HUDEP-2 (cell line): ENCODE measurements around the gene HTR3A.

Experiments used
- DNase-seq, 76 experiments: peaks; one replicate each; lab custom pipeline; 2025; ENCODE audit not compliant: unreplicated experiment in 76 of 76; lab: John Stamatoyannopoulos, UW

HTR3A gene

GRCh38 chr11:113977701-113978100 lies 2.8 kb downstream of the HTR3A start:
- DNase-seq: no peak

DNA sequence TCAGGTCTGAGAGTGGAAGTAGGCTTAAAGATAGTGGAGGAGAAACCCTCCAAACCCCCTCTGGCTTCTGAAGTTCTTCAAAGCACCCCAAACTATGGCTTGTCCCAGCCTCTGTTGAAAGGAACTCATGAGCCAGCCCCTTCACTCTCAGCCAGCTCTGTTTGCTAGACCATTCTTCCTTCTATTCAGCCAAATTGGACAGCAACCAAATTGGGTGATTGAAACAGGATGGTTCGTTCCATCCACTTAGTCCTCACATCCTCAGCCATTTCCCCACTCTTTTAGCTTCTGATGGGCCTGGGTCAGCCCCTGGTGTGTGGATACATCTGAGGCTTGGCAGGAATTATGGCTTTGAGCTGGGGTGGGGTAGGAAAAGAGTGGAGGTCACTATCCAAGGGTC lies 4.5 kb downstream of the HTR3A start:
- DNase-seq: no peak

DNA sequence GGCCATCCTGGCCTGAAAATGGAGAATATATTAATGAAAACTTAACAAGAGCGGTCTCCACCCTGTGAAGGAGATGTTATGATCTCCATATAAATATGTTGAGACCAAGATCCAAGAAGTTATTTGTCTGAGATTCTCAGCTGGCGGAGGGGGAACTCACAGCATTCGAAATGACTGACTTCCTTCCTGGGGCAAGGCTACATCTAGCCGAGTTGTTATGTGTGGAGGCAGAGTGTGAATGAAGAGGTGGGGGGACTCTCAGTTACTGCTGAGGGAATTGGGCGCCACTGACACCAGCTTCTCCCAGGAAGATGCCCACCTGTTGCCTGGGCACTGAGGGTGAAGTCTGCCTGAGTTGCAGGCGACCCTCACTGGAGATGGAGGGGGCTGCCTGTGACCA lies 5.9 kb downstream of the HTR3A start:
- DNase-seq: no peak

DNA sequence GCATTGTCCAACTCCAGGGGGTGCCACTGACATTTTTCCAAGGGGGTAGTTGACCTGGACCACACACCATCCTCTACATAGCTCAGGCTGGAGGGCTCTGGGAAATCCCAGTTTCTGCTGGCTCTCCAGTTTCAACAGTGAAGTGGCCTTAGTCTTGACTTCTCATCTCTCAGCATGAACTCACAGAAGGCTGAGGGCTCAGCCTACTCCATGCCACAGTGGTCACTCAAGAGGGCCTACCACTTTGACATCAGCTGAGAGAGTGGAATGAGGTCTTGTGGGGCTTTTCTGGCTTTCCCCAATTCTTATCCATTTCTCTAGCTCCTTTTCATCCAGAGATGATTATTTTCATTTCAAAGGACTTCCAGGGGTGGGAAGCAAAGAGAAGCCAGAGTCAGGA lies 7.4 kb downstream of the HTR3A start:
- DNase-seq: no peak

- DNase-seq: no peak
Measured at GRCh38 chr11:113984781-113985180, 9.9 kb downstream of the HTR3A start.

DNA sequence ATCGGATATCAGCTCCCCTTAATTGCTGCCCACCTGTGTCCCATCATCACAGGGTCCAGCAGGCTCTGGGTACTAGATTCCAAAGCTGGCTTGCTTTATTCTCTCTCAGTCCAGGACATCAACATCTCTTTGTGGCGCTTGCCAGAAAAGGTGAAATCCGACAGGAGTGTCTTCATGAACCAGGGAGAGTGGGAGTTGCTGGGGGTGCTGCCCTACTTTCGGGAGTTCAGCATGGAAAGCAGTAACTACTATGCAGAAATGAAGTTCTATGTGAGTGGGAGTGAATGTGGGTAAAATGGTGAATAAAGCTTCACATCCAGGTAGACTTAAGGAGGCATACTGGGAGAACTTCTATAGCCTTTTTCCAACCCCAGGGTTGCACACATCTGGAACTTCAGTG lies 11.0 kb downstream of the HTR3A start:
- DNase-seq: no peak

GRCh38 chr11:113986351-113987140 lies 11.6 kb downstream of the HTR3A start:
- DNase-seq: no peak

GRCh38 chr11:113989381-113989780 lies 14.5 kb downstream of the HTR3A start:
- DNase-seq: no peak

GRCh38 chr11:113989916-113990315 lies 15.0 kb downstream of the HTR3A start:
- DNase-seq: no peak

DNA sequence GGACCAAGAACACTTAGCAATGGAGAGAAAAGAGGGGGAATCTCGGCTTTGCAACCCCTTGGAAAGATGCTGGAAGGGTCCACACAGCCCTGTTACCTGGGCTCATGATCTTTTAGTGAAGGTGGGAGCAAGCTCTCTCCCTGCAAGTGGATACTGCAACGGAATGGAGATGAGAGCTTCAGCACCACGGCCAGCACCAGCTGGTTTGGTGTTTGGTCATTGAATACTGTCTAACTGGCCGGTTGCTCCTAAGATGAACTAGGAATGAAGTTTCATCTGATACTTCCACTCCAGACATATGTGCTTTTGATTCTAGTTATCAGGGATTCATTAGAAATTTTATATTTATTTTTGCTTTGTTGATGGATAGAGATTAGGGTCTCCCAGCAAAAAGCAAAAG lies 16.3 kb downstream of the HTR3A start:
- DNase-seq: peak in 12 of 76 experiments; percentile 4 to 31 (median 8)

DNA sequence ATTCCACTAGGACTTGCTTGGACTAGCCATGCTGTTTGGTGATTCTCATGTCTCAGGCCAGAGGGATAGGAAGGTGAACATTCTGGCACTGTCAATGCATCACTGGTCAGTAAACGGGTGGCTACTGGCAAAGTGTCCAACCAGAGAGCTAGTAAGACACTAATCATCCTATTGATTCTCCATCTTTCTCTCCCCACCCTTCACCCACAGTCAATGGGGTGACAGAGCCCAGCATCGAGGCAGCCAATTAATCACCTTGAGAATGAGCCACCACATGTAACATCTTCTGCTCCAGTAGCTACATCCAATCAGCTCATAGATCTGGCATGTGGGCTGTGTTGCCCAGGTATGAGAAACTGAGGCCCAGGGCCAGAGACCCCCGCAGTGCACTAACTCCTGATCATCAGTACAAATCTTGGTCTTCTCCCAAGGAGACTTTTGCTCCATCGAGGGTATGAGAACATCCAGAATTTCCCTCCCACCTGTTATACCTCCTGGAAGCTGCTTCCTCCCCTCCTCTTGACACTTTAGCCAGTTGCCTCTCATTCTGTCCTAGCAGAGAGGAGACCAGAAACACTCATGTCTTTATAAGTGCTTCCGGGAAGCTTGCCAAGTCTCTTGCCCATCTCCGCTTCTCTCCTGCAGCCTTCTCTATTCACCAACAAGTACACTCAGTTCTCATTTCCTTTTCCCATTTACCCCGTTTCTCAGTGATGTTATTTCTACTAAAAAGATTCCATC lies 17.0 kb downstream of the HTR3A start:
- peak in 5 of 76 experiments; percentile 0 to 17 (median 6) for DNase-seq

- DNase-seq: no peak
Measured at GRCh38 chr11:113992459-113993110, 17.7 kb downstream of the HTR3A start.

- DNase-seq: peak in 6 of 76 experiments; percentile 3 to 12 (median 8)
Measured at GRCh38 chr11:113994077-113994954, 19.4 kb downstream of the HTR3A start.

DNA sequence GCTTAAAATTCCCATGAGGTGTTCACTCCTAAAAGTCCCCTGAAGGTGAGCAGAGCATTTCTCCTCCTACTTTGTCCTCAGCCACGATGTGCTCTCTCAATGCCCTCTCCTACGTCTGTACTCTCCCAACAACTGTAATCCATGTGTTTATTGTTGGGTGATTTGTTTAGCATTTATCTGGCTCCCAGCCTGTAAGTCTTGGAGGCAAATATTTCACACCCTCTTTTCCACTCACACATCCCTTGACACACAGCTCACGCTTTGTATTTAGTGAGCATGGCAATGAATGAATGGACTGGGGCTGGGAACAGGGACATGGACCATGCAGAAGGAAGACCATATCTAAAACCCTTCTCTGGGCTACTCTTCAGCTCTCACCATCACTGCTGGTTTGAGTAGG lies 22.6 kb downstream of the HTR3A start:
- no peak for DNase-seq

- DNase-seq: no peak
Measured at GRCh38 chr11:113998574-113998973, 23.7 kb downstream of the HTR3A start.

DNA sequence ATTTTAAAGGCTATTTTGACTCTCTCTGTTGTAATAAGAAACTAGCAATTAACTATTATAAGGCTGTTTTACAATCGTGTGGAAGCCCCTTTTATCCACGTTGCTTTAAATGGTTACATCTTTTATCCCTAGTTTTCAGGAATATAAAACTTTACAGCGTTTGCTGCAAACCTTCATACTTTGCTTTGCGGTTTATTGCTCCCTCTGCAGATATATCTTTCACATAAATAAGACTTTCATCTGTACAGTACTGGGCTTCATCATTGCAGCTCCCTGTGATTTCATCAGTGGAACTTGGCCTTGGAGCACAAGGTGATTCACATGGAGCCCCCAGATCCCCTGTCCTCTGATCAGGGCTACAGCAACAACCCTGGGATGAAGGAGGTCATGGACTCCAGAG lies 25.6 kb downstream of the HTR3A start:
- no peak for DNase-seq

GRCh38 chr11:114001416-114001815 lies 26.5 kb downstream of the HTR3A start:
- DNase-seq: no peak

DNA sequence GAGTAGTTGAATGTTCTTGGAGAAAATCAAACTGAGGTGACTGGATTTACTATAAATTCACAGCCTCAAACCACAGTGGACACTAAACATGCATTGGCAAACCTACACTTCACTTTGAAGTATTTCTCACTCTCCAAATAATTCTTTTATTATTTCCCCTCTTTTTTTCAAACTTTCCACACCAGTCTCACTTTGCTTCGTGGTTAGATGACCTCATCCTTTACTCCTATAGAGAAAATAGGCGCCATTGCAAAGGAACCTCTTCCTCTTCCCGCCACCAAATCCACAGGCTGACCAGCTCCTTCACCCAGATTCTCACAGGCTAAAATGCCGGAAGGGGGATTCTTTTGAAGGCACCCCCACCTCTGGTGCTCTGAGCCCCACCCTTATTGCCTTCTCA lies 33.4 kb downstream of the HTR3A start:
- no peak for DNase-seq

DNA sequence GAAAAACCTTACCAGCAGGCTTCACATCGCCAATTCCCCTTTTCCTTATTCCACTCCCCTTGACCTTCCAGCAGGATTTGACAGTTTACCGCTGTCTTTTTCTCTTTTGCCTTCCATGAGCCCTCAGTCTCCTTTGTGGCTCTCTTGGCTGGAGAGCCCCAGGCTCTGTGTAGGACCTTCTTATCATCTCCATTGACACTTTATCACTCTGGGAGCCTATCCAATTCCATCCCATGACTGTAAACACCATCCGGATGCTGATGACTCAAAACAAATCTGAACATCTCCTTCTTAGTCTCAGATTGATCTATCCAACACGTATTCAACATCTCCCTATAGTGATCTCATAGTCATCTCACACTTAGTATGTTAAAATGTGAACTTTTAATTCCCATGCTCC lies 36.0 kb downstream of the HTR3A start:
- no peak for DNase-seq

DNA sequence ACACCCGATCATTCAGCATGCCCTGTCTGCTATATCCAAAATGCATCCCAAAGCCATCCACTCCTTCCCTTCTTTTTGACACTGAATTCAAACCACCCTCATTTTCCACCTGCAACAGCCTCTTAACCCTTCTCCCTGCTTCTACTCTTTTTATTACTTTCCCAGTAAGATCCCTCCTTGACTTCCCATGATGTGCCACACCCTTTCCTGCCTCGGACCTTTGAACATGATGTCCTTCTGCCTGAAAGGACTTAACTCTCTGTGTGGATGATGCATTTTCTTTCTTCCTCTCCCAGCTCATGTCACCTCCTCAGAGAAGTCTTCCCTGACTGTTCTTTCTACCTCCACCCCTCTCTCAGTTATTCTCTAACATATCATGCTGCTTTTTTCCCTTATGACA lies 36.5 kb downstream of the HTR3A start:
- no peak for DNase-seq

DNA sequence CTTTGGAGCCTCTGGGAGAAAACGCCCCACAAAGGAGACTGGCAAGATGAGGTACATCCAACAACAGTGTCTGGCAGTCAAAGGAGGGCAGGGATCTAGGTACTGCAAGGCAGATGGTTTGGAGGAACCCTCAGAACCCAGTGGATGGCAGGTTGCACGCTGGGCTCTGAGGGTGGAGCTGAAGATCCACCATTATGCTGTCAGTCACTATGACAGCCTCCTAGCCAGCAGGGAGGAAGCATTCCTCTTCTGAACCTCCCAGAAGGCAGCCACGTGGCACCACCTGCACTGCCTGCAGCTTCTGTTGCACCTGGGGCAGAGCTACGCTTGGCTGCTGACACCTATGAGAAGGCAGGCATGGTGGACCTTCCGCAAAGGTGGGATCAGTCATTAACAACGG lies 40.2 kb downstream of the HTR3A start:
- no peak for DNase-seq
